SK-N-SH (cell line): Measurements from ENCODE around the gene TTN.

Experiments
- POLR2AphosphoS5 ChIP-seq: IDR thresholded peaks from 2 replicates; pipeline ENCODE4 v1.6.1; 2012; ENCODE audit warnings: low read depth, low read length
- RFX5 ChIP-seq: IDR thresholded peaks from 2 replicates; pipeline ENCODE4 v1.6.1; 2012; ENCODE audit warnings: mild to moderate bottlenecking, improper control_type of control experiment, low read length
- TAF1 ChIP-seq: IDR thresholded peaks from 2 replicates; pipeline ENCODE4 v1.6.1; 2012; ENCODE audit warnings: low read depth, mild to moderate bottlenecking, low read length, moderate library complexity, borderline replicate concordance
- TCF12 ChIP-seq: IDR thresholded peaks from 2 replicates; pipeline ENCODE4 v1.4.0; 2012
- TF ChIP-seq, protein P1 (sequence below): fragments of 200-600 bp; sonication (generic); IDR thresholded peaks from 2 replicates; pipeline ENCODE4 v1.6.1; 2017; ENCODE audit warnings: antibody characterized with exemption, mild to moderate bottlenecking, moderate library complexity
- TF ChIP-seq, protein P2 (sequence below): IDR thresholded peaks from 2 replicates; pipeline ENCODE4 v1.4.0; 2012; ENCODE audit warnings: low read depth, borderline replicate concordance

DNA sequence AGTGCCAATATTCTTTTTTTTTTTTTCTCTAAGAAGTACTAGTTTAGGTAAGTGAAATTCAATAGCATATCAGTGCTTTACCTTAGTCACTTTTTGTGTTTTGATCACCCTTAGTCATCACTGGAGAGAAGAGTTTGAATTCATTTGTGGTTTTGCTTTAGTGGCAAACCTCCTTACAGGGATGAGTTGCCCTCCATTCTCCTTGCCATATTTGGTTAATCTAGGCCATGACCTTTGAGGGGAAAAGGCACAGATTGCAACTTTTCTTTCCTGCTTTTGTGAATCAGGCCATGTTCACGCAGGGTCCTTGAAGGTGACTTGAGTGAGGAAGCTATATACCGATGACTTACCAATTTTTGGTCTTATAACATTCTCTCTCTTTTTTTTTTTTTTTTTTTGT, 292.6 kb downstream of the TTN start:
- no peak for TF ChIP-seq TAF1
- peak; percentile 54; the same call in 1 of the 2 replicates for TF ChIP-seq TCF12
- TF ChIP-seq, protein P1, sequence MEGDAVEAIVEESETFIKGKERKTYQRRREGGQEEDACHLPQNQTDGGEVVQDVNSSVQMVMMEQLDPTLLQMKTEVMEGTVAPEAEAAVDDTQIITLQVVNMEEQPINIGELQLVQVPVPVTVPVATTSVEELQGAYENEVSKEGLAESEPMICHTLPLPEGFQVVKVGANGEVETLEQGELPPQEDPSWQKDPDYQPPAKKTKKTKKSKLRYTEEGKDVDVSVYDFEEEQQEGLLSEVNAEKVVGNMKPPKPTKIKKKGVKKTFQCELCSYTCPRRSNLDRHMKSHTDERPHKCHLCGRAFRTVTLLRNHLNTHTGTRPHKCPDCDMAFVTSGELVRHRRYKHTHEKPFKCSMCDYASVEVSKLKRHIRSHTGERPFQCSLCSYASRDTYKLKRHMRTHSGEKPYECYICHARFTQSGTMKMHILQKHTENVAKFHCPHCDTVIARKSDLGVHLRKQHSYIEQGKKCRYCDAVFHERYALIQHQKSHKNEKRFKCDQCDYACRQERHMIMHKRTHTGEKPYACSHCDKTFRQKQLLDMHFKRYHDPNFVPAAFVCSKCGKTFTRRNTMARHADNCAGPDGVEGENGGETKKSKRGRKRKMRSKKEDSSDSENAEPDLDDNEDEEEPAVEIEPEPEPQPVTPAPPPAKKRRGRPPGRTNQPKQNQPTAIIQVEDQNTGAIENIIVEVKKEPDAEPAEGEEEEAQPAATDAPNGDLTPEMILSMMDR, result no peak
- no peak; the same call in 1 of the 2 replicates for TF ChIP-seq POLR2AphosphoS5
- no peak for TF ChIP-seq RFX5
- TF ChIP-seq, protein P2, sequence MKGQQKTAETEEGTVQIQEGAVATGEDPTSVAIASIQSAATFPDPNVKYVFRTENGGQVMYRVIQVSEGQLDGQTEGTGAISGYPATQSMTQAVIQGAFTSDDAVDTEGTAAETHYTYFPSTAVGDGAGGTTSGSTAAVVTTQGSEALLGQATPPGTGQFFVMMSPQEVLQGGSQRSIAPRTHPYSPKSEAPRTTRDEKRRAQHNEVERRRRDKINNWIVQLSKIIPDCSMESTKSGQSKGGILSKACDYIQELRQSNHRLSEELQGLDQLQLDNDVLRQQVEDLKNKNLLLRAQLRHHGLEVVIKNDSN, result no peak
